Keratinocyte (primary cell): ENCODE measurements around the gene SLX1A.

Experiments used
- CTCF ChIP-seq, 3 experiments: IDR thresholded peaks in 1 of 3; conservative IDR thresholded peaks in 1 of 3; optimal IDR thresholded peaks in 1 of 3; 2 replicates in 2 of 3; 3 replicates in 1 of 3; pipeline versions ENCODE3 to v1.5.1; 2011; ENCODE audit warnings: low read length in 3 of 3, mild to moderate bottlenecking in 3 of 3, moderate library complexity in 2 of 3, control low read depth in 1 of 3, inconsistent platforms in 1 of 3; ENCODE audit not compliant: insufficient read depth in 2 of 3; ENCODE audit errors: extremely low read depth in 1 of 3
- EZH2 ChIP-seq: IDR thresholded peaks from one replicate; pipeline ENCODE4 v1.6.1; 2012; ENCODE audit warnings: inconsistent platforms, mild to moderate bottlenecking, low read length, moderate library complexity

DNA sequence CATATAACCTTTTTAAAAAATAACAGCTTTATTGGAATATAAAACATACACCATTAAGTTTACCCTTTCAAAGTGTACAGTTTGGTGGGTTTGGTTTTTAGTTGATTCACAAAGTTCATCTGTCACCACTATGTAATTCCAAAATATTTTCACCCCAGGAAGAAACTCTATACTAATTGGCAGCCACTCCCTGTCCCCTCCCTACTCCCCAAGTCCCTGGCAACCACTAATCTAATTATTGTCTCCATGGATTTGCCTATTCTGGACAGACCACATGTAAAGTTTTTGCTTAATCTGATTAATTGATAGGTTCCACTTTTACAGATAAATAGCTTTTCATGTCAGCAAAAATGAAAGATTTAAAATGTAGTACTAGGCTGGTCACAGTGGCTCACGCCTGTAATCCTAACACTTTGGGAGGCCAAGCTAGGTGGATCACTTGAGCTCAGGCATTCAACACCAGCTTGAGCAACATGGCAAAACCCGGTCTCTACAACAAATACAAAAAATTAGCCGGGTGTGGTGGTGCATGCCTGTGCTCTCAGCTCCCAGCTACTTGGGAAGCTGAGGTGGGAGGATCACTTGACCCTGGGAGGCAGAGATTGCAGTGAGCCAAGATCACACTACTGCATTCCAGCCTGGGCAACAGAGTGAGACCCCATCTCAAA, 45.7 kb upstream of the SLX1A start:
- TF ChIP-seq CTCF (optimal IDR thresholded peaks at IDR 0.05 in 1 of 3, IDR thresholded peaks at IDR 0.05 in 1 of 3, conservative IDR thresholded peaks at IDR 0.05 in 1 of 3; ENCODE audit: extremely low read depth in 1 of 3, insufficient read depth in 2 of 3, low read length in 3 of 3) (no peak), EZH2 (no peak)
